OCI-M1 (cell line): ENCODE results near the gene OSBPL3.
"Not testable (repeated sequence)": the region's sequence is repeated elsewhere in the genome, so short reads cannot be mapped to it uniquely, and the experiment has no call there.

ENCODE experiments used
- DNase-seq: peaks from one replicate; lab custom pipeline; 2025; lab: John Stamatoyannopoulos, UW

Gene OSBPL3

GRCh38 chr7:24979863-24980533, at the start of gene OSBPL3:
TSS of gene OSBPL3 (minus strand) at chr7:24980178. CDS start at chr7:24892472, 87,706 bp downstream.
- peak; percentile 92 for DNase-seq

GRCh38 chr7:25029075-25029474, 49.1 kb upstream of the OSBPL3 start:
- no peak for DNase-seq

- peak; percentile 20 for DNase-seq
These were observed 48.5 kb upstream of the OSBPL3 start for GRCh38 chr7:25028370-25029021.

GRCh38 chr7:25026156-25026555, 46.2 kb upstream of the OSBPL3 start:
- no peak for DNase-seq

GRCh38 chr7:25025218-25025671, 45.3 kb upstream of the OSBPL3 start:
- DNase-seq, result no peak

GRCh38 chr7:25024066-25024465, 44.1 kb upstream of the OSBPL3 start:
- DNase-seq, result no peak

GRCh38 chr7:25017671-25018070, 37.7 kb upstream of the OSBPL3 start:
- not testable (repeated sequence) for DNase-seq

- no peak for DNase-seq
These were observed 34.8 kb upstream of the OSBPL3 start for GRCh38 chr7:25014756-25015155.

- DNase-seq, result not testable (repeated sequence)
These were observed 32.7 kb upstream of the OSBPL3 start for GRCh38 chr7:25012710-25013109.

- no peak for DNase-seq
These were observed 32.3 kb upstream of the OSBPL3 start for GRCh38 chr7:25012254-25012653.

- no peak for DNase-seq
These were observed 29.3 kb upstream of the OSBPL3 start for GRCh38 chr7:25009257-25009656.

- no peak for DNase-seq
These were observed 27.7 kb upstream of the OSBPL3 start for GRCh38 chr7:25007668-25008067.

GRCh38 chr7:25006276-25006675, 26.3 kb upstream of the OSBPL3 start:
- DNase-seq, result no peak

- no peak for DNase-seq
These were observed 25.7 kb upstream of the OSBPL3 start for GRCh38 chr7:25005658-25006057.

GRCh38 chr7:25002786-25003185, 22.8 kb upstream of the OSBPL3 start:
- DNase-seq, result no peak

GRCh38 chr7:24995466-24995865, 15.5 kb upstream of the OSBPL3 start:
- no peak for DNase-seq

- DNase-seq, result no peak
These were observed 12.3 kb upstream of the OSBPL3 start for GRCh38 chr7:24992314-24992713.

GRCh38 chr7:24991353-24991752, 11.4 kb upstream of the OSBPL3 start:
- DNase-seq, result no peak

- DNase-seq, result no peak
These were observed 7.4 kb upstream of the OSBPL3 start for GRCh38 chr7:24987331-24987842.

GRCh38 chr7:24982917-24983316, 2.9 kb upstream of the OSBPL3 start:
- peak; percentile 7 for DNase-seq

GRCh38 chr7:24981171-24981951, 1.4 kb upstream of the OSBPL3 start:
- DNase-seq, result peak; percentile 37

- DNase-seq, result peak; percentile 80
These were observed 674 bp upstream of the OSBPL3 start for GRCh38 chr7:24980534-24981170.
